DOHH2 (cell line): ENCODE data around the gene CD3G.

ENCODE experiments used
- CTCF ChIP-seq: fragments of 200-600 bp; sonication (generic); IDR thresholded peaks from one replicate; pipeline ENCODE4 v1.5.1; 2014; ENCODE audit warnings: antibody characterized with exemption, mild to moderate bottlenecking, low read depth, low read length; ENCODE audit not compliant: poor library complexity, severe bottlenecking
- EZH2phosphoT487 ChIP-seq: fragments of 200-600 bp; sonication (generic); IDR thresholded peaks from 2 replicates; pipeline ENCODE4 v1.6.1; 2017; ENCODE audit warnings: borderline replicate concordance, mild to moderate bottlenecking, antibody characterized with exemption, low read length, moderate library complexity, mixed read lengths

GRCh38 chr11:118320515-118320914 lies 23.6 kb upstream of the CD3G start:
- no peak for TF ChIP-seq CTCF
- no peak for TF ChIP-seq EZH2phosphoT487
